GM19035 (cell line): ENCODE data around the gene KCNQ1.

Experiments
- ATAC-seq: cut with Tn5 transposase; IDR thresholded peaks from one replicate; pipeline ENCODE4 v1.9.1; 2021; ENCODE audit not compliant: unreplicated experiment

Gene KCNQ1

GRCh38 chr11:2830030-2830812 is 385.4 kb downstream of the KCNQ1 start:
- no peak for ATAC-seq

- ATAC-seq: no peak
Observed at GRCh38 chr11:2830886-2831285, 386.1 kb downstream of the KCNQ1 start.

- no peak for ATAC-seq
Observed at GRCh38 chr11:2831781-2832532, 387.1 kb downstream of the KCNQ1 start.

- no peak for ATAC-seq
Observed at GRCh38 chr11:2832533-2833020, 387.8 kb downstream of the KCNQ1 start.

DNA sequence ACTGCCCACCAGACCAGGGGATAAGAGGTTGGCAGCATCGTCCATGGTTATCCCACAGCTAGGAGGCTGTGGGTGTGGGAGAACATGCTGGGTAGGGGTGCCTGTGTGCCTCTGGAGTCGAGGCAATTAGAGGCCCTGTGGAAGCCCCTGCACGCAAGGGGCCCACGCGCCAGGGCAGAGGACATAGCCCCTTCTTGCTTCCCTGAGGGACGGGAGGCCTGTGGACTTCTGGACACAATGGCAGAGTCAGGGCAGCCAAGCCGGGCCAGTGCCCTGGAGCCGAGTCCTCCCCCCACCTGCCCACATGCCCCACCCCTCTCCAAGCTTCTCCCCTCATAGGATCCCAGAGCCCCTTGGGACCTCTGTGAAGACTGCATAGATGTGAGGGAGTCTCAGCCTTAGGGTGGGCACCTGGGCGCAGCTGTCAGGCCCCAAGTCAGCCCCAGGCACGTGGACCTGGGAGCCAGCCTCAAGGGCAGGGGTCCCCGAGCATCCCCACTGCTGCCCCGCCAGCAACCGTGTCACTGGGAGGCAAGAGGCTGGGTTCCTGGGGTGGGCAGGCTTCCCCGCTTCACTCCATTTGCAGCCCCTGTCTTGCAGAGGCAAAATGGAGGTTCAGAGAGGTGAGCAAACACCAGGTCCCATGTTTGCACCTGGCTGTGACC is 388.4 kb downstream of the KCNQ1 start:
- ATAC-seq: no peak

GRCh38 chr11:2833716-2834502 is 389.1 kb downstream of the KCNQ1 start:
- no peak for ATAC-seq

- no peak for ATAC-seq
Observed at GRCh38 chr11:2834503-2835273, 389.9 kb downstream of the KCNQ1 start.

GRCh38 chr11:2835296-2835695 is 390.5 kb downstream of the KCNQ1 start:
- ATAC-seq: no peak

DNA sequence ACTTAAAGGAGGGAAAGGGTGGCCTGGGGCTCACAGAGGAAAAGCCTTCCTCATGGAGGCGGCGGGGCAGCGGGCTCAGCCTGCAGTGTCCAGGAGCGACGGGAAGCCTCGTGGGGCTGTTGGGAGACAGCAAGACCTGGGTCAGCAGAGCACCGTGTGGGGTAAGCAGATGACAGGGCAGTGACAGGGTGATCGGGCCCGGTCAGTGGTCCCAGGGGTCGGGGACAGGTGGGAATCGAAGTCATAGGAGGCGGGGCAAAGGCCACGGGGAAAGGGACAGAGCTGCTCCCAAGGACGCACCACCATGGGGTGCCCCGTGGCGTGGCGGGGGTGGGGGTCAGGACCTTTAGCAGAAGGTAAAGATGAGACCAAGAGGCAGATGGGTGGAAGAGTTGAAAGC is 390.9 kb downstream of the KCNQ1 start:
- ATAC-seq: no peak

DNA sequence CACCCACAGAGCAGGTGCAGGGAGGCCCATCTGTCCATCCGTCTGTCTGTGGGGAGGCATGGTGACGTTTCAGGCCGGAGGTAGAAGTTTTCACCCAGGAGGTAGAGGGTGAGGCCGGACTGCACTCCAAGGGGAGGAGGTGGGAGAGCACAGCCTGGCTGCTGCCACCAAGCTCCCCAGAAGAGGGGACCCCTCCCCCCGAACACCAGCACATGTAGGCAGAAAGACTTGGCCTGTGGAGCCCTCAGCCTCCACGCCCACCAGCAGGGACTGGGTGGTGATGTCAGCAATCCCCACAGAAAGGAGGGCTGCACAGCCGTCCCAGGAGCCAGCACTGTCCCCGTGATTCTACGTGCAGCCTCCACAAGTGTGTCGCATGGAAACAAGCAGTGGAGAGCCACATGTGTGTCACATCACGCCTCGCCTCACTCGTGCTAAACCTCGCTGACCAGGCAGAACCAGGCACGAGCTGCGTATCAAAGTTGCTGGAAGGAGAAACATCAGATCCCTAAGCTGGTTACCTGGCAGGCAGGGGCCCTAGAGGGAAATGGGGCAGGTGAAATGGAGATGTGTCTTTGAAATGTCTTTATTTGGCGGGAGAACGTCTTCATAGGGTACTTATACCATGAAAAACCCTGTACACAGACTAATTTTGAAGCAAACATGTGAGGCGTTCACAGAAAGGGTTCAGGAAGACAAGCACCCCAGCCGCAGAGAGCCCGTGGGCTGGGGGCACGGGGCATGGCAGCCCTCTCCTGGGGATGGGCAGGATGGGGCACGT is 391.7 kb downstream of the KCNQ1 start:
- ATAC-seq: no peak

GRCh38 chr11:2837096-2837601 is 392.3 kb downstream of the KCNQ1 start:
- ATAC-seq: no peak

GRCh38 chr11:2837651-2838050 is 392.8 kb downstream of the KCNQ1 start:
- no peak for ATAC-seq

DNA sequence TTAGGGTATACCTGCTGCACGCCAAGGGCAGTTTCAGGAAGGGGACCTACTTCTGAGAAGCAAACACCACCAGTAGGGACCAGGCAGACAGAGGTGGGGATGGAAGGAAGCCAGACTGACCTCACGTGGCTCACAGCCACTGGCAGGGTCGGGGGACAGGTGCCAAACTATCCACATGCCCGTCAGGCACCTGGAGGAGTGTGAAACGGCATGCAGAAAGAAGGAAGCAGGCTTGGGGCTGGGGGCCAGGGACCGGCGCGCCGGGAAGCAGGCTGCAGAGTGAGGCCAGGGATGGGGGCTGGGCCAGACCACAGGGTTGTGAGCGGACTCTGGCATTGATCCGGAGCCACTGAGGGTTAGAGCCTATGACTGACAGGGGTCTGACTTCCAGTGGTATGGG is 393.3 kb downstream of the KCNQ1 start:
- no peak for ATAC-seq

GRCh38 chr11:2838676-2839294 is 394.0 kb downstream of the KCNQ1 start:
- ATAC-seq: no peak

DNA sequence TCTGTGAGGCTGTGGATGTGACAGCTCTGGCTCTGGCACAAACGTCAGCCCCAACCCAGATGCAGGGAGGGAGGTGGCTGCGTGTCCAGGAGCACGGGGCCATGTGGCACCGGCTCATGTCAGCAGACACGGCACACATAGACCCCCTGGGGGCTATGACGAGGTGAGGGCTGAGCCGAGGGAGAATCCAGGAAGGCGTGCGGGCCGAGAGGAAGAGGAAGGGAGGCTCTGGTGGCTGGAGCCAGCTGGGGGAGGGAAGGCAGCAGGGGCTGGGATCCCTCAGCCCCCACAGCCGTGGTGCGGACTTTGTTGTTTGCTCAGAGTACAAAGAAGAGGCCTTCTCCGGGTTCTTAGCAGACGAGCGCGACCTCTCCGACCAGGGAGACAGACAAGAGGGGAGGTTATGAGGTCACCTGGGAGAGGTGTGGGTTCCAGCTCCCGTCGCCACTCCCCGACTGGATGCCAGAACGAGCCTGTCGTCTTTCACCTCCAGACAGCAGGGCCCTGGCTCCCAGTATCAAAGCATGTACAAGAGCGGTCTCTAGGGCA is 394.7 kb downstream of the KCNQ1 start:
- ATAC-seq: no peak

DNA sequence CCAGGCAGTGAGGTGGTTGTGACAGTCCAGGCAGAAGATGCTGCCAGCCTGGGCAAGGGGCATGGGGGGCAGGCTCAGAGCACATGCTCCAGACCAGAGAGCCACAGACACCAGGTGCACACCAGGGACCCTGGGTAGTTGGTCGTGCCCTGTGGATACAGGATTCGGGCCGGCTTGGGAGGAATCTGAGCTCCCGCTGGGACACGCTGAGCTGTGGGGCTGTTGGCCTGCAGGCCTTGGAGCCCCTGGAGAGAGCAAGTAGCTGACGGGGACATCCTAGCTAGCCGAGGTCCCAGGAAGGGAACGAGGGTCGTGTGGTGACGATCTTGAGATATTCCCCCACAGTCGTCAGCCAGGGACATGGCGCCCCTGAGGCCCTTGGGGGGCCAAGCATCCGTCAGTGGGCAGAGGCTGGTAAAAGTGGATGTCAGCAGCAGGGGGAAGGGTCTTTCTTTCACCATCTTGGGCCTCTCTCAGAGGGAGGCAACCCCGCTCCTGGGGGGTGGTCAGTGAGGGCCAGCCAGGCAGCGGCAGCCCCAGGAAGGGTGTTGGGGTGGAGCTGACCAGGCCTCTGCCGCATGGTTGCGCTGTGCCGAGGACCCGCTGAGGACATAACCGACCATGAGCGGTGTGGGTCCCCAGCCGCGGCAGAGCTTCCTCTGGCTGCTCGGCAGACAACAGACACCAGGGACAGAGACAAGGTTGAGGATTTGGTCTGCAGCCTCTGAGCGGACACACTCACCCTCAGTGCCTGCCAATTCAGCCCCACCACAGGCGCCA is 396.8 kb downstream of the KCNQ1 start:
- ATAC-seq: no peak

DNA sequence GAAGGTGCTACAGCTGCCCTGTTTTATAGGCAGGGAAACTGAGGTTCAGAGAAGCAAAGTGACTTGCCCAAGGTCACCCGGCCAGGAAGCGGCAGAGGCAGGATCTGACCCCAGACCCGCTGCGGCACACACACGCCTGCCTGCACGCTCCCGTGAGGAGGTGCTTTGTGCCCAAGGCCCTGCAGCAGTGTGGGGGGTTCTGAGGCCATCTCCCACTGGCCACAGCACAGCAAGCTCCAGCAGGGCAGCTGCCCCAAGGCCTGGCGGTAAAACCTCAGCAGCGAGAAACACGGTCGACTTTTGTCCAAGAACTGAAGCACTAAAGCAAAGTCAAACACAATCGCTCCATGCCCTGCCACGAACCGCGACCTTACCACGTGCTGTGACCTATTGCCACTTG is 398.1 kb downstream of the KCNQ1 start:
- ATAC-seq: no peak

GRCh38 chr11:2843551-2843950 is 398.7 kb downstream of the KCNQ1 start:
- no peak for ATAC-seq
